A673 (cell line): ENCODE results near the gene FGFR4. TPM values are rescaled to one million over a fixed set of nuclear protein-coding genes. Genes with fewer than 3 reads are reported as not detected.

ENCODE experiments used
- BruUV-seq: library from RNA; stranded (reverse); fragments of 400-500 nt; replicated peaks from 2 replicates; lab custom pipeline; 2021; lab: Mats Ljungman, UMichigan
- CTCF ChIA-PET: fragments of 300-600 bp; sonication (Branson Sonifier 250); formaldehyde crosslinking; loops from one replicate; lab custom pipeline; 2022; ENCODE audit warnings: antibody characterized with exemption; lab: Charles Lee
- POLR2A ChIA-PET: fragments of 300-600 bp; sonication (Branson Sonifier 250); formaldehyde crosslinking; loops from one replicate; lab custom pipeline; 2022; ENCODE audit warnings: antibody characterized with exemption; ENCODE audit not compliant: low non-redundant PET; lab: Charles Lee
- DNase-seq: peaks from one replicate; pipeline ENCODE4 v3.0.0-alpha.2; 2015; ENCODE audit warnings: low spot score
- H3K27ac ChIP-seq: fragments of 200-600 bp; sonication (generic); 2 replicates; pipeline ENCODE4 v1.5.1; 2016; ENCODE audit warnings: mixed run types, low read depth, mild to moderate bottlenecking, mixed read lengths, antibody characterized with exemption, low read length; ENCODE audit not compliant: poor library complexity, severe bottlenecking
- H3K27me3 ChIP-seq: fragments of 200-600 bp; sonication (generic); replicated peaks from 2 replicates; pipeline ENCODE4 v1.6.1; 2017; ENCODE audit warnings: mixed run types, low read depth, mild to moderate bottlenecking, mixed read lengths, antibody characterized with exemption, low read length; ENCODE audit not compliant: insufficient read depth, poor library complexity
- H3K36me3 ChIP-seq: fragments of 200-600 bp; sonication (generic); 2 replicates; pipeline ENCODE4 v1.6.1; 2016; ENCODE audit warnings: mixed run types, mild to moderate bottlenecking, mixed read lengths, antibody characterized with exemption, low read length; ENCODE audit not compliant: insufficient read depth, poor library complexity, severe bottlenecking
- H3K4me1 ChIP-seq: fragments of 200-600 bp; sonication (generic); 2 replicates; pipeline ENCODE4 v1.6.1; 2017; ENCODE audit warnings: mixed run types, mild to moderate bottlenecking, mixed read lengths, antibody characterized with exemption, low read length; ENCODE audit not compliant: insufficient read depth, poor library complexity, severe bottlenecking
- H3K4me3 ChIP-seq: fragments of 200-600 bp; sonication (generic); 2 replicates; pipeline ENCODE4 v1.5.1; 2016; ENCODE audit warnings: low read depth, mixed run types, mild to moderate bottlenecking, mixed read lengths, low read length; ENCODE audit not compliant: poor library complexity, severe bottlenecking
- H3K9me3 ChIP-seq: fragments of 200-600 bp; sonication (generic); 2 replicates; pipeline ENCODE4 v1.6.1; 2016; ENCODE audit warnings: mixed run types, low read depth, mild to moderate bottlenecking, mixed read lengths, antibody characterized with exemption, low read length; ENCODE audit not compliant: poor library complexity, severe bottlenecking
- EZH2 ChIP-seq: fragments of 200-600 bp; sonication (generic); IDR thresholded peaks from 2 replicates; pipeline ENCODE4 v1.6.1; 2017; ENCODE audit warnings: borderline replicate concordance, low read depth, mild to moderate bottlenecking, mixed read lengths, antibody characterized with exemption, low read length; ENCODE audit not compliant: poor library complexity, severe bottlenecking
- intact Hi-C: fragments of 100-400 bp; cut with micrococcal nuclease; formaldehyde crosslinking; loops from one replicate; pipeline ENCODE4 v1.10.0; 2022; ENCODE audit not compliant: unreplicated experiment
- total RNA-seq: library from RNA; stranded (reverse); gene quantifications from 2 replicates; pipeline ENCODE4 v1.2.3, GENCODE V29; 2021
- TF ChIP-seq, protein P1 (sequence below): fragments of 300-800, 200-600 bp; sonication (generic); conservative IDR thresholded peaks from 2 replicates; pipeline ENCODE4 v1.5.1; 2017; ENCODE audit warnings: low read depth, mild to moderate bottlenecking, antibody characterized with exemption, low read length, moderate library complexity, mixed read lengths

Gene FGFR4
- total RNA-seq, 1 experiment from 2014 or later = 17.2 TPM

DNA sequence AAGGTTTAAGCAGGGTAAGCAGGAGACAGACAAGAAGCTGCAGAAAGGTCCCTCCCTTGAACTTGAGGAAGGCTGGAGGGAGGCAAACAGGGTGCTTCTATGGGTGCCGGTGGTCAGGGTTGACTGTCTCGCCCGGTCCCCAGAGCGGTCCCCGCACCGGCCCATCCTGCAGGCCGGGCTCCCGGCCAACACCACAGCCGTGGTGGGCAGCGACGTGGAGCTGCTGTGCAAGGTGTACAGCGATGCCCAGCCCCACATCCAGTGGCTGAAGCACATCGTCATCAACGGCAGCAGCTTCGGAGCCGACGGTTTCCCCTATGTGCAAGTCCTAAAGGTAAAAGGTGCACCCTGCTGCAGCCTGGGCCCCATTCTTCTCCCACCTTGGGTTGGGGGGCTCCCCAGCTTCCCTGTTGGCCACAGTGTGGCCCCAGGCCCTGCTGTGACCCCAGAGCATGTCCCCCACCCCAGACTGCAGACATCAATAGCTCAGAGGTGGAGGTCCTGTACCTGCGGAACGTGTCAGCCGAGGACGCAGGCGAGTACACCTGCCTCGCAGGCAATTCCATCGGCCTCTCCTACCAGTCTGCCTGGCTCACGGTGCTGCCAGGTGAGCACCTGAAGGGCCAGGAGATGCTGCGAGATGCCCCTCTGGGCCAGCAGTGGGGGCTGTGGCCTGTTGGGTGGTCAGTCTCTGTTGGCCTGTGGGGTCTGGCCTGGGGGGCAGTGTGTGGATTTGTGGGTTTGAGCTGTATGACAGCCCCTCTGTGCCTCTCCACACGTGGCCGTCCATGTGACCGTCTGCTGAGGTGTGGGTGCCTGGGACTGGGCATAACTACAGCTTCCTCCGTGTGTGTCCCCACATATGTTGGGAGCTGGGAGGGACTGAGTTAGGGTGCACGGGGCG lies 5.7 kb downstream of the FGFR4 start:
- Histone ChIP-seq H3K9me3 (no peaks in the 10 kb centered on the region), H3K27ac (no peak overlapping the region), H3K4me1 (peaks cover 12% of the 10 kb centered on the region), H3K36me3 (no peaks in the 10 kb centered on the region), H3K27me3 (no peaks in the 10 kb centered on the region), H3K4me3 (no peak overlapping the region)
- no peak for TF ChIP-seq EZH2
- TF ChIP-seq, protein P1, sequence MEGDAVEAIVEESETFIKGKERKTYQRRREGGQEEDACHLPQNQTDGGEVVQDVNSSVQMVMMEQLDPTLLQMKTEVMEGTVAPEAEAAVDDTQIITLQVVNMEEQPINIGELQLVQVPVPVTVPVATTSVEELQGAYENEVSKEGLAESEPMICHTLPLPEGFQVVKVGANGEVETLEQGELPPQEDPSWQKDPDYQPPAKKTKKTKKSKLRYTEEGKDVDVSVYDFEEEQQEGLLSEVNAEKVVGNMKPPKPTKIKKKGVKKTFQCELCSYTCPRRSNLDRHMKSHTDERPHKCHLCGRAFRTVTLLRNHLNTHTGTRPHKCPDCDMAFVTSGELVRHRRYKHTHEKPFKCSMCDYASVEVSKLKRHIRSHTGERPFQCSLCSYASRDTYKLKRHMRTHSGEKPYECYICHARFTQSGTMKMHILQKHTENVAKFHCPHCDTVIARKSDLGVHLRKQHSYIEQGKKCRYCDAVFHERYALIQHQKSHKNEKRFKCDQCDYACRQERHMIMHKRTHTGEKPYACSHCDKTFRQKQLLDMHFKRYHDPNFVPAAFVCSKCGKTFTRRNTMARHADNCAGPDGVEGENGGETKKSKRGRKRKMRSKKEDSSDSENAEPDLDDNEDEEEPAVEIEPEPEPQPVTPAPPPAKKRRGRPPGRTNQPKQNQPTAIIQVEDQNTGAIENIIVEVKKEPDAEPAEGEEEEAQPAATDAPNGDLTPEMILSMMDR = no peak
- CTCF ChIA-PET = interaction anchor here (0.6 kb wide), 1 partner anchor 87 kb away, joined by 3 read pairs; no protein-coding TSS in a partner anchor
- intact Hi-C loops = no loop called here
- DNase-seq = no peak
- POLR2A ChIA-PET = no interaction called here
- no TSS peak for BruUV-seq

DNA sequence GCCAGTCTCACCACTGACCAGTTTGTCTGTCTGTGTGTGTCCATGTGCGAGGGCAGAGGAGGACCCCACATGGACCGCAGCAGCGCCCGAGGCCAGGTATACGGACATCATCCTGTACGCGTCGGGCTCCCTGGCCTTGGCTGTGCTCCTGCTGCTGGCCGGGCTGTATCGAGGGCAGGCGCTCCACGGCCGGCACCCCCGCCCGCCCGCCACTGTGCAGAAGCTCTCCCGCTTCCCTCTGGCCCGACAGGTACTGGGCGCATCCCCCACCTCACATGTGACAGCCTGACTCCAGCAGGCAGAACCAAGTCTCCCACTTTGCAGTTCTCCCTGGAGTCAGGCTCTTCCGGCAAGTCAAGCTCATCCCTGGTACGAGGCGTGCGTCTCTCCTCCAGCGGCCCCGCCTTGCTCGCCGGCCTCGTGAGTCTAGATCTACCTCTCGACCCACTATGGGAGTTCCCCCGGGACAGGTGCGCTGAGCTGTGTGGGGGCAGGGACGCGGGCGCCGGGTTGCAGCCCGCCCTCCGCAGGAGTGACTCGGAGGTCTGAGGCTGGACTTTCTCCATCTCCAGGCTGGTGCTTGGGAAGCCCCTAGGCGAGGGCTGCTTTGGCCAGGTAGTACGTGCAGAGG lies 6.5 kb downstream of the FGFR4 start:
- ChIA-PET CTCF (interaction anchor here (0.6 kb wide), 1 partner anchor 87 kb away, joined by 3 read pairs; no protein-coding TSS in a partner anchor), POLR2A (no interaction called here)
- H3K27ac ChIP-seq = no peak overlapping the region
- H3K27me3 ChIP-seq = no peaks in the 10 kb centered on the region
- no peaks in the 10 kb centered on the region for H3K9me3 ChIP-seq
- intact Hi-C loops = no loop called here
- TF ChIP-seq, protein P1 = no peak
- no peak for TF ChIP-seq EZH2
- no peaks in the 10 kb centered on the region for H3K36me3 ChIP-seq
- DNase-seq = no peak
- H3K4me1 ChIP-seq = peaks cover 12% of the 10 kb centered on the region
- H3K4me3 ChIP-seq = no peak overlapping the region
- BruUV-seq = no TSS peak

DNA sequence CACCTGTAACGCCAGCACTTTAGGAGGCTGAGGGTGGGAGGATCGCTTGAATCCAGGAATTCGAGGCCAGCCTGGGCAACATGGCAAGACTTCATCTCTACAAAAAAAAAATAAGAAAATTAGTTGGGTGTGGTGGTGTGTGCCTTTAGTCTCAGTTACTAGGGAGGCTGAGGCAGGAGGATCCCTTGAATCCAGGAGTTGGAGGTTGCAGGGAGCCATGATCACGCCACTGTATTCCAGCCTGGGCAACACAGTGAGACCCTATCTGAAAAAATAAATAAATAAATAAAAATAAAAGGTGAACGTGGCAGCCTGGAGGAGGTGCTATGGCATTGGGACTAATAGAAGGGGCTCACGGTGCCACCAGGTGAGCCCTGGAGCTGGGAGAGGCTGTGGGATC lies 7.1 kb downstream of the FGFR4 start:
- Histone ChIP-seq H3K36me3 (no peaks in the 10 kb centered on the region), H3K4me3 (no peak overlapping the region), H3K9me3 (no peaks in the 10 kb centered on the region), H3K27ac (no peak overlapping the region), H3K27me3 (no peaks in the 10 kb centered on the region), H3K4me1 (peaks cover 9% of the 10 kb centered on the region)
- intact Hi-C loops = no loop called here
- BruUV-seq = no TSS peak
- ChIA-PET POLR2A (no interaction called here), CTCF (no interaction called here)
- no peak for TF ChIP-seq EZH2
- TF ChIP-seq, protein P1 = no peak
- DNase-seq = no peak
